KMS-11 (cell line): ENCODE data around the gene EDN3.

ENCODE experiments used
- H2AFZ ChIP-seq: fragments of 200-600 bp; sonication (generic); 2 replicates; pipeline ENCODE4 v1.6.1; 2016; ENCODE audit warnings: antibody characterized with exemption, mixed run types, low read depth
- H3K27ac ChIP-seq: fragments of 200-600 bp; sonication (generic); 2 replicates; pipeline ENCODE4 v1.6.1; 2016; ENCODE audit warnings: mild to moderate bottlenecking, mixed run types
- H3K27me3 ChIP-seq: fragments of 200-600 bp; sonication (generic); 2 replicates; pipeline ENCODE4 v1.6.1; 2017; ENCODE audit warnings: mild to moderate bottlenecking, low read depth, mixed run types, moderate library complexity; ENCODE audit not compliant: insufficient read depth
- H3K36me3 ChIP-seq: fragments of 200-600 bp; sonication (generic); 2 replicates; pipeline ENCODE4 v1.6.1; 2017; ENCODE audit warnings: mild to moderate bottlenecking, mixed run types; ENCODE audit not compliant: insufficient read depth
- H3K4me1 ChIP-seq: fragments of 200-600 bp; sonication (generic); 2 replicates; pipeline ENCODE4 v1.6.1; 2016; ENCODE audit warnings: mild to moderate bottlenecking, low read depth, mixed run types; ENCODE audit not compliant: poor library complexity, severe bottlenecking
- H3K4me2 ChIP-seq: fragments of 200-600 bp; sonication (generic); 2 replicates; pipeline ENCODE4 v1.7.0; 2016; ENCODE audit warnings: mild to moderate bottlenecking, mixed run types
- H3K4me3 ChIP-seq: fragments of 200-600 bp; sonication (generic); IDR thresholded peaks from 2 replicates; pipeline ENCODE4 v1.6.1; 2017; ENCODE audit warnings: low read depth, low read length, mixed read lengths; ENCODE audit not compliant: insufficient read depth
- H3K79me2 ChIP-seq: fragments of 200-600 bp; sonication (generic); 2 replicates; pipeline ENCODE4 v1.6.1; 2016; ENCODE audit warnings: low read depth, mixed run types; ENCODE audit not compliant: insufficient read depth
- H3K9ac ChIP-seq: fragments of 200-600 bp; sonication (generic); 2 replicates; pipeline ENCODE4 v1.6.1; 2016; ENCODE audit warnings: mild to moderate bottlenecking, mixed run types
- H4K20me1 ChIP-seq: fragments of 200-600 bp; sonication (generic); 2 replicates; pipeline ENCODE4 v1.6.1; 2016; ENCODE audit warnings: mild to moderate bottlenecking, mixed run types; ENCODE audit not compliant: insufficient read depth
- TF ChIP-seq, protein P1 (sequence below): fragments of 200-600 bp; sonication (generic); conservative IDR thresholded peaks from 2 replicates; pipeline ENCODE4 v1.6.1; 2017; ENCODE audit warnings: low read depth, mild to moderate bottlenecking, antibody characterized with exemption, low read length, moderate library complexity, mixed read lengths

The EDN3 gene

DNA sequence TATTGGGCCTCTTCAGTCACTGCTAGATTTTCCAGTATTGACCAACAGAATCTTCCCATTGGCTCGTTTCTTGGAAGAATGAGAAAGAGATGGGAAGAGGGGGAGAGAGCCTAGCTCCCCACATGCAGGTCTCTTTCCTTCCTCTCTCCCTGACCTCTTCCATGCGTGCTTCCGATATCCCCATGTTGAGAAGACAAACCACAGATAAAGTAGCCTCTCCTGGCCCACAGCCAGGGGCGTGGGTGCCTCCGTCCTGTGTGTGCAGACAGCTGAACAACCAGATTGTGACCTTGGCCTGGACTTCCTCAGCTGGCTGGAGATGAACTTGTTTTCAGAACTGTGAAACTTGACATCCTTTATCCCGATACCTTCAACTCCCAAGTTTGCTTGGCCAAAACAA, 71.0 kb downstream of the EDN3 start:
- TF ChIP-seq, protein P1, sequence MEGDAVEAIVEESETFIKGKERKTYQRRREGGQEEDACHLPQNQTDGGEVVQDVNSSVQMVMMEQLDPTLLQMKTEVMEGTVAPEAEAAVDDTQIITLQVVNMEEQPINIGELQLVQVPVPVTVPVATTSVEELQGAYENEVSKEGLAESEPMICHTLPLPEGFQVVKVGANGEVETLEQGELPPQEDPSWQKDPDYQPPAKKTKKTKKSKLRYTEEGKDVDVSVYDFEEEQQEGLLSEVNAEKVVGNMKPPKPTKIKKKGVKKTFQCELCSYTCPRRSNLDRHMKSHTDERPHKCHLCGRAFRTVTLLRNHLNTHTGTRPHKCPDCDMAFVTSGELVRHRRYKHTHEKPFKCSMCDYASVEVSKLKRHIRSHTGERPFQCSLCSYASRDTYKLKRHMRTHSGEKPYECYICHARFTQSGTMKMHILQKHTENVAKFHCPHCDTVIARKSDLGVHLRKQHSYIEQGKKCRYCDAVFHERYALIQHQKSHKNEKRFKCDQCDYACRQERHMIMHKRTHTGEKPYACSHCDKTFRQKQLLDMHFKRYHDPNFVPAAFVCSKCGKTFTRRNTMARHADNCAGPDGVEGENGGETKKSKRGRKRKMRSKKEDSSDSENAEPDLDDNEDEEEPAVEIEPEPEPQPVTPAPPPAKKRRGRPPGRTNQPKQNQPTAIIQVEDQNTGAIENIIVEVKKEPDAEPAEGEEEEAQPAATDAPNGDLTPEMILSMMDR, result no peak
- H3K27me3 ChIP-seq, result peaks cover 4% of the 10 kb centered on the region; the same call in 1 of the 2 replicates

DNA sequence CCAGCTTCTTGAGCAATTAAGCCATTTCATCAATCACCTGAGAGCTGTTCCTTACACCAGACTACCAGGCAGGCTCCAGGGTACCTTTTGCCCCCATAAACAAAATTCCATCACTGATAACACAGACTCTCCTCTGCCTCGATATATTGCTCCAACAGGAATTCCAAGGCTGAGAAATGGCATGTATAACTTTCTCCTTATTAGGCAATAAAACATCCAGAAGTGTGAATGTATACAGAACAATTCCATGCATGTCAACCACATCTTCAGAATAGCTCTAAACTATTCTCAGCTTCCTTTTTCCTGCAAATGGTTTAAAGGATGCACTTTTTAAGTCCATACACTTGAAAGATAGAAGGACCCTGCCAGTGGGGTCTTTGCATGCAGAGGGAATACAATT, 73.8 kb downstream of the EDN3 start:
- TF ChIP-seq, protein P1, result no peak
- Histone ChIP-seq H3K36me3 (no peaks in the 10 kb centered on the region), H3K27me3 (peaks cover 4% of the 10 kb centered on the region; the same call in 1 of the 2 replicates), H3K4me2 (no peak overlapping the region), H2AFZ (no peak overlapping the region), H3K4me1 (no peaks in the 10 kb centered on the region), H3K79me2 (no peaks in the 10 kb centered on the region), H3K27ac (no peak overlapping the region), H4K20me1 (no peaks in the 10 kb centered on the region), H3K9ac (no peak overlapping the region), H3K4me3 (no peak overlapping the region)

More for the DNA sequence above, 71.0 kb downstream of the EDN3 start:
- Histone ChIP-seq H3K36me3 (no peaks in the 10 kb centered on the region), H2AFZ (no peak overlapping the region), H3K9ac (no peak overlapping the region), H3K27ac (no peak overlapping the region), H3K4me1 (no peaks in the 10 kb centered on the region), H4K20me1 (no peaks in the 10 kb centered on the region), H3K4me2 (no peak overlapping the region), H3K4me3 (no peak overlapping the region), H3K79me2 (no peaks in the 10 kb centered on the region)

DNA sequence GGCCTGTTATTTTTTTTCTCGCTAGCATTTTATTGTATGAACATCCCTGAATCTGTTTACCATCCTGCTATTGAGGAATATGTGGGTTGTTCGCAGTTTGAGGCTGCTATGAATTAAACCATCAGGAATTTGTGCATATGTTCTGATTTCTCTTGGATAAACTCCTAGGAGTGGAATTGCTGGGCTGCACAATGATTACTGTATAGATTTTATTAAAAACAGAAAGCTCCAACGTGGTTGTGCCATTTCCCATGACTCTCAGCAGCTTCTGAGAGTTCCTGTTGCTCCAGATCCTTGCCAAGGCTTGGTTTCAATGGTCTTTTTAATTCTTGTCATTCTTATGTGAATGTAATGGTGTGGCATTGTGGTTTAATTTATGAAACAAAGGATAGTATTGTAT, 75.1 kb downstream of the EDN3 start:
- H3K79me2 ChIP-seq, result no peaks in the 10 kb centered on the region
- no peak overlapping the region for H3K4me2 ChIP-seq
- no peaks in the 10 kb centered on the region for H4K20me1 ChIP-seq
- no peak overlapping the region for H2AFZ ChIP-seq
- H3K27me3 ChIP-seq, result peaks cover 6% of the 10 kb centered on the region; the same call in 1 of the 2 replicates
- H3K36me3 ChIP-seq, result no peaks in the 10 kb centered on the region
- no peak overlapping the region for H3K27ac ChIP-seq
- no peaks in the 10 kb centered on the region for H3K4me1 ChIP-seq
- TF ChIP-seq, protein P1, result no peak
- no peak overlapping the region for H3K9ac ChIP-seq
- H3K4me3 ChIP-seq, result no peak overlapping the region
